OCI-LY7 (cell line): ENCODE results near the gene SYT7.

Experiments
- CTCF ChIP-seq: fragments of 200-600 bp; sonication (generic); conservative IDR thresholded peaks from 2 replicates; pipeline ENCODE4 v1.5.1; 2014; ENCODE audit warnings: mild to moderate bottlenecking, antibody characterized with exemption, low read length, moderate library complexity, mixed read lengths
- EZH2phosphoT487 ChIP-seq: fragments of 200-600 bp; sonication (generic); IDR thresholded peaks from 2 replicates; pipeline ENCODE4 v1.6.1; 2018; ENCODE audit warnings: low read depth, borderline replicate concordance, mild to moderate bottlenecking, mixed run types, antibody characterized with exemption, low read length, moderate library complexity, mixed read lengths

DNA sequence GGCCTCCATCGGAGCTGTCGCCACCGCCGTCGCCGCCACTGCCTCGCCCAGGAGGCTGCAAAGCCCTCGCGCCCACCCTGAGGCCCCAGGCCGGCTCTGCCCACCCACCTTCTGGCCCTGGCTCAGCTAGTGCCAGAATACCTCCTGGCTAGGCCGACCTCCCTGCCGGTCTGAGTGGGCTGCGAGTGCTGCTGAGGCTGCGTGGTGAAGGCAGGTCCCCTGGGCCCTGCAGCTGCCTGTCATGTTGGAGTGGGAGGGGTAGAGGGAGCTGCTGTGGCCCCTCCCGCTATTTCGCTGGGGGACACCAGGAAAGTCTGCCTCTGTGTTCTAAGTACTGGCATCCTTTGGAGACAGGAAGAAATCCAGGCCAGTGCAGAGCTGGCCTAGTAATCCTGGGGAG lies 38.2 kb downstream of the SYT7 start:
- TF ChIP-seq CTCF (no peak), EZH2phosphoT487 (no peak)
